ENCODE measurements around the gene MRPL57. TPM values are rescaled to one million over a fixed set of nuclear protein-coding genes. Genes with fewer than 3 reads are reported as not detected.
A peak's percentile ranks its signal among the peaks of the same experiment; 100 is the strongest.

MRPL57 gene
- total and polyA plus RNA-seq, 2 of the 8 experiments (the other 6 are each of a cell fraction or from before 2014, with no cell fraction given), result 29.9 to 34.1 TPM

DNA sequence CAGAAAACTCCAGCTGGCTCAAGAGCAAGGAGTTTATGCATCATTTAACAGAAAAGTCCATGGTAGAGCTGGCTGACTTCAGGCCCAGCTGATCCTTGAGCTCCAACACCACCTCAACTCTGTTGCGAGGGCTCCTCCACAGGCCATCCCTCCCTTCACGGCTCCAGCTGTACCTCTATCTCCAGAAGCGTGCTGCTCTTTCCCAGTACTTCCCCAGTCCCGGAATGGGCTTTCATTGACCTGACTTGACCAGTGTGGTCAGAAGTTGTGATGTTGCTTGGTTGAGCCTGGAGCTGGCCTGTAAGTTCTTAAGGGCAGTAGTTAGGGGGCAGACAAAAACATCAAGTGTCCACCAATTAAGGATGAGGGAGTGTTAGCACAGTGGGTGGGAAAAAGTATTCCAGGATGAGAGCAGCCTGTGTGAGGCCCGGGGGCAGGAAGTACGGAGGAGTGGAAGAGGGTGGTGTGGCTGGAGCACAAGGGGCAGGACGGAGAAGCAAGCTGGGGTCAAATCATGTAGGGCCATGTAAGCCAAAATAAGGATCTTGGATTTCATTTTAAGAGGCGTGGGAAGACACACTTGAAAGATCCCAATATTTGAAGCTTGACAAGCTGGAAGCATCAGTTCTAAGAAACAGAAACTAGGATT, 24.1 kb upstream of the MRPL57 start:
- H3K23me2 ChIP-seq (ENCODE audit: low read depth, low read length), result no peaks in the 10 kb centered on the region
- no peak overlapping the region for H3K4me3 ChIP-seq (ENCODE audit: extremely low read depth in 1 of 4, insufficient read depth in 2 of 4, low read depth in 3 of 4, low read length in 4 of 4)
- H3K56ac ChIP-seq (replicated peaks; ENCODE audit: insufficient read length, low read depth, low read length), result peak overlapping the region; percentile 52
- H3K14ac ChIP-seq (ENCODE audit: insufficient read length), result no peak overlapping the region
- no peak overlapping the region for H2BK120ac ChIP-seq (replicated peaks; ENCODE audit: low read depth, low read length)
- peak; percentile 69 for FAIRE-seq
- no peak overlapping the region for H2BK5ac ChIP-seq (ENCODE audit: low read depth, low read length)
- DNase-seq (ENCODE audit: low read depth in 1 of 2, low spot score in 2 of 2), result no peak
- no peak overlapping the region for H2BK15ac ChIP-seq (ENCODE audit: low read length)
- ChIA-PET CTCF (ENCODE audit: partially characterized antibody) (interaction anchor here (0.5 to 1.2 kb wide), 2 partner anchors 17 to 118 kb away, joined by 4 read pairs; no protein-coding TSS in a partner anchor), POLR2A (ENCODE audit: partially characterized antibody) (interaction anchor here (1.1 to 2.1 kb wide), 6 partner anchors 10 to 78 kb away, joined by 3 to 15 read pairs (median 4); partner anchors contain the start of genes MRPL57 and SKA3)
- no peak overlapping the region for H2BK12ac ChIP-seq (ENCODE audit: low read depth, low read length)
- H3K79me2 ChIP-seq (ENCODE audit: control insufficient read depth in 1 of 2, insufficient read depth in 2 of 2, low read length in 2 of 2), result no peaks in the 10 kb centered on the region
- H4K5ac ChIP-seq (ENCODE audit: insufficient read length, low read depth, low read length), result no peak overlapping the region
- H3K27ac ChIP-seq (ENCODE audit: low read depth, low read length), result no peak overlapping the region
- no peak overlapping the region for H3K18ac ChIP-seq (ENCODE audit: extremely low read depth, low read length)
- WGBS, 2 experiments (ENCODE audit: extremely low coverage in 1 of 2, insufficient coverage in 1 of 2, insufficient read length in 1 of 2, insufficient replicate concordance in 2 of 2, low coverage in 1 of 2, low lambda C conversion rate in 2 of 2, missing lambda C conversion rate in 1 of 2), result 94% methylated on average over 8 of the region's 8 CpGs; no CpG with 5 or more reads in 1 of the 2 experiments
- H3K9ac ChIP-seq (replicated peaks in 1 of 4; ENCODE audit: extremely low read depth in 1 of 4, low read depth in 3 of 4, low read length in 3 of 4), result 0 out of 7 replicates have a peak overlapping the region, but pooled peaks of 1 of the 4 experiments have one; percentile 23
- H3K27me3 ChIP-seq (replicated peaks in 1 of 4; ENCODE audit: control insufficient read depth in 3 of 4, extremely low read depth in 1 of 4, insufficient read depth in 3 of 4, low read length in 3 of 4), result no peaks in the 10 kb centered on the region
- H4K8ac ChIP-seq (ENCODE audit: extremely low read depth, insufficient read depth, low read length), result no peak overlapping the region
- H2AFZ ChIP-seq (ENCODE audit: low read length), result no peak overlapping the region
- H3K23ac ChIP-seq (ENCODE audit: insufficient read length), result no peak overlapping the region
- no peak overlapping the region for H3K4ac ChIP-seq (replicated peaks; ENCODE audit: insufficient read length, low read depth, low read length)
- peaks cover 8 to 37% (median 23%) of the 10 kb centered on the region in 4 experiments; a peak in 6 of 8 replicates for H3K36me3 ChIP-seq (ENCODE audit: control insufficient read depth in 2 of 4, insufficient read depth in 4 of 4, low read length in 3 of 4)
- no peaks in the 10 kb centered on the region for H3K79me1 ChIP-seq (ENCODE audit: low read depth, low read length)
- no peaks in the 10 kb centered on the region for H3K9me3 ChIP-seq (ENCODE audit: insufficient read depth in 2 of 2, low read depth in 1 of 2, low read length in 1 of 2)
- H3K4me2 ChIP-seq (ENCODE audit: insufficient read depth in 1 of 2, low read depth in 2 of 2, low read length in 2 of 2), result no peak overlapping the region
- peaks cover 0 to 2% of the 10 kb centered on the region in 2 experiments for H4K20me1 ChIP-seq (replicated peaks in 1 of 2; ENCODE audit: control insufficient read depth in 1 of 2, insufficient read depth in 2 of 2, low read length in 2 of 2)
- H2BK20ac ChIP-seq (ENCODE audit: low read length), result no peak overlapping the region
- H4K91ac ChIP-seq (replicated peaks; ENCODE audit: insufficient read length, low read length), result no peak overlapping the region
- H2AK5ac ChIP-seq (ENCODE audit: low read depth, low read length), result no peak overlapping the region
- peaks cover 0 to 2% (median 0%) of the 10 kb centered on the region in 4 experiments; a peak in 4 of 7 replicates for H3K4me1 ChIP-seq (replicated peaks in 1 of 4; ENCODE audit: control insufficient read depth in 3 of 4, insufficient read depth in 4 of 4, low read length in 3 of 4)
- TF ChIP-seq CTBP2 (IDR thresholded peaks at IDR 0.05; ENCODE audit: borderline replicate concordance, insufficient read depth, insufficient read length, low read length) (no peak), RAD21 (IDR thresholded peaks at IDR 0.05 in 1 of 2, conservative IDR thresholded peaks at IDR 0.05 in 1 of 2; ENCODE audit: low read depth in 2 of 2, low read length in 2 of 2) (peak; percentile 24 to 46; a peak in 2 of 4 replicates), SAP30 (IDR thresholded peaks at IDR 0.05; ENCODE audit: insufficient read depth, insufficient replicate concordance, low read length) (no peak)
- TF ChIP-seq, protein P1, sequence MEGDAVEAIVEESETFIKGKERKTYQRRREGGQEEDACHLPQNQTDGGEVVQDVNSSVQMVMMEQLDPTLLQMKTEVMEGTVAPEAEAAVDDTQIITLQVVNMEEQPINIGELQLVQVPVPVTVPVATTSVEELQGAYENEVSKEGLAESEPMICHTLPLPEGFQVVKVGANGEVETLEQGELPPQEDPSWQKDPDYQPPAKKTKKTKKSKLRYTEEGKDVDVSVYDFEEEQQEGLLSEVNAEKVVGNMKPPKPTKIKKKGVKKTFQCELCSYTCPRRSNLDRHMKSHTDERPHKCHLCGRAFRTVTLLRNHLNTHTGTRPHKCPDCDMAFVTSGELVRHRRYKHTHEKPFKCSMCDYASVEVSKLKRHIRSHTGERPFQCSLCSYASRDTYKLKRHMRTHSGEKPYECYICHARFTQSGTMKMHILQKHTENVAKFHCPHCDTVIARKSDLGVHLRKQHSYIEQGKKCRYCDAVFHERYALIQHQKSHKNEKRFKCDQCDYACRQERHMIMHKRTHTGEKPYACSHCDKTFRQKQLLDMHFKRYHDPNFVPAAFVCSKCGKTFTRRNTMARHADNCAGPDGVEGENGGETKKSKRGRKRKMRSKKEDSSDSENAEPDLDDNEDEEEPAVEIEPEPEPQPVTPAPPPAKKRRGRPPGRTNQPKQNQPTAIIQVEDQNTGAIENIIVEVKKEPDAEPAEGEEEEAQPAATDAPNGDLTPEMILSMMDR (IDR thresholded peaks at IDR 0.05; ENCODE audit: control extremely low read depth in 1 of 3, insufficient read depth in 1 of 3, low read depth in 1 of 3, low read length in 3 of 3), result peak; percentile 11 to 29 (median 17); a peak in 3 of 4 replicates

Measured in H1 (cell line).